GM18909 (cell line): ENCODE data around the gene HSPB9.
A peak's percentile ranks its signal among the peaks of the same experiment; 100 is the strongest.

ENCODE experiments used
- ATAC-seq: cut with Tn5 transposase; IDR thresholded peaks from one replicate; pipeline ENCODE4 v1.9.1; 2021; ENCODE audit warnings: mild to moderate bottlenecking; ENCODE audit not compliant: unreplicated experiment, poor library complexity

The HSPB9 gene

GRCh38 chr17:42098730-42099399 lies 23.7 kb upstream of the HSPB9 start:
- ATAC-seq, result no peak

- peak; percentile 44 for ATAC-seq
These were observed 20.9 kb upstream of the HSPB9 start for GRCh38 chr17:42101513-42102292.

GRCh38 chr17:42103221-42103954 lies 19.2 kb upstream of the HSPB9 start:
- no peak for ATAC-seq

GRCh38 chr17:42104264-42104663 lies 18.3 kb upstream of the HSPB9 start:
- no peak for ATAC-seq

GRCh38 chr17:42106009-42106408 lies 16.6 kb upstream of the HSPB9 start:
- ATAC-seq, result no peak

- no peak for ATAC-seq
These were observed 15.5 kb upstream of the HSPB9 start for GRCh38 chr17:42107124-42107523.

GRCh38 chr17:42107597-42108576 lies 14.7 kb upstream of the HSPB9 start:
- ATAC-seq, result peak; percentile 71

GRCh38 chr17:42109086-42109485 lies 13.5 kb upstream of the HSPB9 start:
- no peak for ATAC-seq

- ATAC-seq, result no peak
These were observed 12.0 kb upstream of the HSPB9 start for GRCh38 chr17:42110301-42111264.

GRCh38 chr17:42111265-42111636 lies 11.4 kb upstream of the HSPB9 start:
- ATAC-seq, result no peak

- ATAC-seq, result no peak
These were observed 10.6 kb upstream of the HSPB9 start for GRCh38 chr17:42111871-42112551.

- peak; percentile 69 for ATAC-seq
These were observed 9.9 kb upstream of the HSPB9 start, which contains the start of gene DHX58 for GRCh38 chr17:42112552-42113176. Gene DHX58 (minus strand): TSS chr17:42112714. CDS start chr17:42111892, 822 bp downstream.

GRCh38 chr17:42113293-42114069 lies 9.1 kb upstream of the HSPB9 start:
- no peak for ATAC-seq

- no peak for ATAC-seq
These were observed 8.5 kb upstream of the HSPB9 start for GRCh38 chr17:42114118-42114517.

GRCh38 chr17:42116705-42117396 lies 5.8 kb upstream of the HSPB9 start:
- ATAC-seq, result no peak

GRCh38 chr17:42117397-42118125 lies 5.0 kb upstream of the HSPB9 start:
- no peak for ATAC-seq
